Uterus (tissue), 4 donors: Measurements from ENCODE around the gene GLS. TPM values are rescaled to one million over a fixed set of nuclear protein-coding genes. Genes with fewer than 3 reads are reported as not detected.
A peak's percentile ranks its signal among the peaks of the same experiment; 100 is the strongest.

Experiments
- DNase-seq, 2 donors: peaks; one replicate each; pipeline ENCODE4 v3.0.0-alpha.2; 2019 to 2020
- H3K27ac ChIP-seq, 2 donors: fragments of 200-600 bp; sonication (generic); 1 replicate in 1 of 2; 2 replicates in 1 of 2; pipeline ENCODE4 v1.5.1; 2016 to 2018
- H3K27me3 ChIP-seq, 2 donors: fragments of 200-600 bp; sonication (generic); one replicate each; pipeline ENCODE4 v1.5.1; 2018 to 2019; ENCODE audit warnings: control low read depth in 1 of 2
- H3K36me3 ChIP-seq, 2 donors: fragments of 200-600 bp; sonication (generic); one replicate each; pipeline ENCODE4 v1.5.1; 2019; ENCODE audit warnings: control low read depth in 1 of 2
- H3K4me1 ChIP-seq, 2 donors: fragments of 200-600 bp; sonication (generic); one replicate each; pipeline ENCODE4 v1.5.1; 2018 to 2019; ENCODE audit warnings: control low read depth in 1 of 2
- H3K4me3 ChIP-seq, 2 donors: fragments of 200-600 bp; sonication (generic); 1 replicate in 1 of 2; 2 replicates in 1 of 2; pipeline ENCODE4 v1.5.1; 2018 to 2019; ENCODE audit warnings: mild to moderate bottlenecking in 1 of 2
- H3K9me3 ChIP-seq, 2 donors: fragments of 200-600 bp; sonication (generic); one replicate each; pipeline ENCODE4 v1.5.1; 2019; ENCODE audit warnings: control low read depth in 1 of 2
- POLR2A ChIP-seq, 2 donors: fragments of 450-650 bp; IDR thresholded peaks; one replicate each; pipeline ENCODE4 v1.6.1; 2016; ENCODE audit warnings: antibody characterized with exemption in 2 of 2, mild to moderate bottlenecking in 1 of 2, moderate library complexity in 1 of 2
- intact Hi-C: fragments of 100-400 bp; cut with DNase I; formaldehyde crosslinking; loops from one replicate; pipeline ENCODE4 v1.15.1; 2023; ENCODE audit warnings: low total_unique reads
- total RNA-seq, 4 donors: library from RNA; depleted of rRNA in 3 of 4; stranded (reverse); fragments of >200 nt in 3 of 4; gene quantifications; one replicate each; pipeline versions ENCODE4 v1.1.0 to v1.2.4, GENCODE V29; 2014 to 2023
- TF ChIP-seq, protein P1 (sequence below), 4 experiments: fragments of 200-600 bp in 2 of 4; fragments of 450-650 bp in 2 of 4; sonication (generic) in 2 of 4; IDR thresholded peaks; one replicate each; pipeline ENCODE4 v1.5.1; 2016 to 2019; ENCODE audit warnings: antibody characterized with exemption in 4 of 4, mild to moderate bottlenecking in 2 of 4, moderate library complexity in 1 of 4
- donor health status: DM: yes; HTN: yes; CAD: no.

The GLS gene
- total RNA-seq, 4 donors from 2014 or later, result 89.7 to 202 (median 156) TPM

- Histone ChIP-seq H3K36me3 (no peaks in the 10 kb centered on the region), H3K4me1 (peaks cover 4 to 6% of the 10 kb centered on the region in 2 donors), H3K27ac (no peak overlapping the region), H3K27me3 (no peaks in the 10 kb centered on the region), H3K4me3 (no peak overlapping the region), H3K9me3 (no peaks in the 10 kb centered on the region)
- intact Hi-C loops, result no loop called here
- no peak for DNase-seq
- TF ChIP-seq, protein P1, sequence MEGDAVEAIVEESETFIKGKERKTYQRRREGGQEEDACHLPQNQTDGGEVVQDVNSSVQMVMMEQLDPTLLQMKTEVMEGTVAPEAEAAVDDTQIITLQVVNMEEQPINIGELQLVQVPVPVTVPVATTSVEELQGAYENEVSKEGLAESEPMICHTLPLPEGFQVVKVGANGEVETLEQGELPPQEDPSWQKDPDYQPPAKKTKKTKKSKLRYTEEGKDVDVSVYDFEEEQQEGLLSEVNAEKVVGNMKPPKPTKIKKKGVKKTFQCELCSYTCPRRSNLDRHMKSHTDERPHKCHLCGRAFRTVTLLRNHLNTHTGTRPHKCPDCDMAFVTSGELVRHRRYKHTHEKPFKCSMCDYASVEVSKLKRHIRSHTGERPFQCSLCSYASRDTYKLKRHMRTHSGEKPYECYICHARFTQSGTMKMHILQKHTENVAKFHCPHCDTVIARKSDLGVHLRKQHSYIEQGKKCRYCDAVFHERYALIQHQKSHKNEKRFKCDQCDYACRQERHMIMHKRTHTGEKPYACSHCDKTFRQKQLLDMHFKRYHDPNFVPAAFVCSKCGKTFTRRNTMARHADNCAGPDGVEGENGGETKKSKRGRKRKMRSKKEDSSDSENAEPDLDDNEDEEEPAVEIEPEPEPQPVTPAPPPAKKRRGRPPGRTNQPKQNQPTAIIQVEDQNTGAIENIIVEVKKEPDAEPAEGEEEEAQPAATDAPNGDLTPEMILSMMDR (IDR thresholded peaks at IDR 0.05), result no peak
- no peak for TF ChIP-seq POLR2A (IDR thresholded peaks at IDR 0.05)
Observed at GRCh38 chr2:190943706-190944105, 63.1 kb downstream of the GLS start.

- no peaks in the 10 kb centered on the region for H3K27me3 ChIP-seq
- no peaks in the 10 kb centered on the region for H3K36me3 ChIP-seq
- H3K4me3 ChIP-seq, result no peak overlapping the region
- peaks cover 5 to 6% of the 10 kb centered on the region in 2 donors for H3K4me1 ChIP-seq
- no peak for DNase-seq
- TF ChIP-seq, protein P1 (IDR thresholded peaks at IDR 0.05), result no peak
- TF ChIP-seq POLR2A (IDR thresholded peaks at IDR 0.05), result no peak
- H3K9me3 ChIP-seq, result no peaks in the 10 kb centered on the region
- H3K27ac ChIP-seq, result peak overlapping the region; percentile 27 to 60
- intact Hi-C loops, result no loop called here
Observed at GRCh38 chr2:190947141-190947540, 66.5 kb downstream of the GLS start.

DNA sequence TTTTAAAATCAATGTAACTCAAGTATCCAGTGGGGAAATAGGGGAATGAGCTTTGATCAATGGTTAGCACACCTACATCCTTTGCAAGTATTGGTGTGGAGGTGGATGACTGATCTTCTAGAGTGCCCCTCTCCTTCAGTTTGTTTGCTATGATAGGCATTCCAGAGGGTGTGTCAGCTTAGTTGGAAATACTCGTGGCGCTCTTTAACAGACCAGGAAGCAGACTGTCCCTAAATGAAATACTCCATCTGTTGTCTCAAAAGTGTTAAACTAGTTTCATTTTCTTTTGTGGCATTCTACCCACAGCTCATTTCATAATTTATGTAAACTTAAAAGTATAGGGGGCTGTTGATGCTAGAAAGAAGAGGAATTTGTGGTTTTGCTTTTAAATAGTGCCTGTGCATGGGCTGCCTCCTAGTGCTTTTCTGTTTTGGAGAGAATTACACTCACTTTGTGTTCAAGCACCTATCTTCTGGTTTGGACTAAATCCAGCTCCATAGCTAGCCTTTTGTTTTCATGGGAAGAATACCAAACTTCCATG is 67.2 kb downstream of the GLS start:
- no peak for TF ChIP-seq POLR2A (IDR thresholded peaks at IDR 0.05)
- TF ChIP-seq, protein P1 (IDR thresholded peaks at IDR 0.05), result no peak

GRCh38 chr2:190948671-190949070 is 68.0 kb downstream of the GLS start:
- H3K27me3 ChIP-seq, result no peaks in the 10 kb centered on the region
- H3K36me3 ChIP-seq, result no peaks in the 10 kb centered on the region
- DNase-seq, result no peak
- H3K4me1 ChIP-seq, result peaks cover 5 to 6% of the 10 kb centered on the region in 2 donors
- TF ChIP-seq, protein P1 (IDR thresholded peaks at IDR 0.05), result no peak
- TF ChIP-seq POLR2A (IDR thresholded peaks at IDR 0.05), result no peak
- intact Hi-C loops, result no loop called here
- H3K9me3 ChIP-seq, result no peaks in the 10 kb centered on the region
- peak overlapping the region; percentile 17 to 60 for H3K27ac ChIP-seq
- no peak overlapping the region for H3K4me3 ChIP-seq

More for the DNA sequence above, 67.2 kb downstream of the GLS start:
- DNase-seq, result no peak
- Histone ChIP-seq H3K27me3 (no peaks in the 10 kb centered on the region), H3K27ac (peak overlapping the region; percentile 27 to 60), H3K4me3 (no peak overlapping the region), H3K36me3 (no peaks in the 10 kb centered on the region), H3K9me3 (no peaks in the 10 kb centered on the region), H3K4me1 (peaks cover 5 to 6% of the 10 kb centered on the region in 2 donors)
- intact Hi-C loops, result no loop called here

GRCh38 chr2:190950566-190950991 is 70.0 kb downstream of the GLS start:
- Histone ChIP-seq H3K9me3 (no peaks in the 10 kb centered on the region), H3K4me3 (no peak overlapping the region), H3K27me3 (no peaks in the 10 kb centered on the region), H3K36me3 (no peaks in the 10 kb centered on the region), H3K4me1 (peaks cover 5 to 6% of the 10 kb centered on the region in 2 donors), H3K27ac (no peak overlapping the region)
- DNase-seq, result no peak
- intact Hi-C loops, result no loop called here
- TF ChIP-seq POLR2A (IDR thresholded peaks at IDR 0.05), result no peak
- TF ChIP-seq, protein P1 (IDR thresholded peaks at IDR 0.05), result no peak
